ENCODE measurements around the gene APOBEC3A.

Gene APOBEC3A

GRCh38 chr22:38957046-38957770, at the start of gene APOBEC3A:
APOBEC3A (plus strand) TSS chr22:38957609; CDS start chr22:38957692, 83 bp downstream.
- DNase-seq = no peak

GRCh38 chr22:38907767-38908166, 49.6 kb upstream of the APOBEC3A start:
- no peak for DNase-seq

GRCh38 chr22:38911434-38911833, 46.0 kb upstream of the APOBEC3A start:
- no peak for DNase-seq

- no peak for DNase-seq
Measured at GRCh38 chr22:38919631-38920190, 37.7 kb upstream of the APOBEC3A start.

GRCh38 chr22:38921120-38921519, 36.3 kb upstream of the APOBEC3A start:
- no peak for DNase-seq

- no peak for DNase-seq
Measured at GRCh38 chr22:38921806-38922205, 35.6 kb upstream of the APOBEC3A start.

- no peak for DNase-seq
Measured at GRCh38 chr22:38923463-38924346, 33.7 kb upstream of the APOBEC3A start.

GRCh38 chr22:38924347-38924952, 33.0 kb upstream of the APOBEC3A start:
- no peak for DNase-seq

- DNase-seq = no peak
Measured at GRCh38 chr22:38925571-38926041, 31.8 kb upstream of the APOBEC3A start.

- DNase-seq = no peak
Measured at GRCh38 chr22:38927033-38927781, 30.2 kb upstream of the APOBEC3A start.

- DNase-seq = no peak
Measured at GRCh38 chr22:38930512-38930911, 26.9 kb upstream of the APOBEC3A start.

GRCh38 chr22:38935023-38935422, 22.4 kb upstream of the APOBEC3A start:
- no peak for DNase-seq

- no peak for DNase-seq
Measured at GRCh38 chr22:38935616-38936015, 21.8 kb upstream of the APOBEC3A start.

GRCh38 chr22:38936562-38936961, 20.8 kb upstream of the APOBEC3A start:
- DNase-seq = no peak

- no peak for DNase-seq
Measured at GRCh38 chr22:38937036-38937435, 20.4 kb upstream of the APOBEC3A start.

GRCh38 chr22:38937541-38937940, 19.9 kb upstream of the APOBEC3A start:
- DNase-seq = no peak

GRCh38 chr22:38938221-38938620, 19.2 kb upstream of the APOBEC3A start:
- DNase-seq = no peak

- no peak for DNase-seq
Measured at GRCh38 chr22:38938925-38939324, 18.5 kb upstream of the APOBEC3A start.

- DNase-seq = no peak
Measured at GRCh38 chr22:38940811-38941384, 16.5 kb upstream of the APOBEC3A start.

- no peak for DNase-seq
Measured at GRCh38 chr22:38941488-38941987, 15.9 kb upstream of the APOBEC3A start.

GRCh38 chr22:38942702-38943101, 14.7 kb upstream of the APOBEC3A start:
- no peak for DNase-seq

GRCh38 chr22:38943201-38943600, 14.2 kb upstream of the APOBEC3A start:
- DNase-seq = no peak

All from NK-92 treated with Interleukin-12 subunit alpha and Interleukin-12 subunit beta, amount 100 ng/mL, for 24 hours (cell line).